HG03159 (cell line): ENCODE results near the gene LRRC45.

Source experiments
- ATAC-seq: cut with Tn5 transposase; IDR thresholded peaks from one replicate; pipeline ENCODE4 v1.9.1; 2021; ENCODE audit warnings: mild to moderate bottlenecking, moderate library complexity; ENCODE audit not compliant: unreplicated experiment

Gene LRRC45

DNA sequence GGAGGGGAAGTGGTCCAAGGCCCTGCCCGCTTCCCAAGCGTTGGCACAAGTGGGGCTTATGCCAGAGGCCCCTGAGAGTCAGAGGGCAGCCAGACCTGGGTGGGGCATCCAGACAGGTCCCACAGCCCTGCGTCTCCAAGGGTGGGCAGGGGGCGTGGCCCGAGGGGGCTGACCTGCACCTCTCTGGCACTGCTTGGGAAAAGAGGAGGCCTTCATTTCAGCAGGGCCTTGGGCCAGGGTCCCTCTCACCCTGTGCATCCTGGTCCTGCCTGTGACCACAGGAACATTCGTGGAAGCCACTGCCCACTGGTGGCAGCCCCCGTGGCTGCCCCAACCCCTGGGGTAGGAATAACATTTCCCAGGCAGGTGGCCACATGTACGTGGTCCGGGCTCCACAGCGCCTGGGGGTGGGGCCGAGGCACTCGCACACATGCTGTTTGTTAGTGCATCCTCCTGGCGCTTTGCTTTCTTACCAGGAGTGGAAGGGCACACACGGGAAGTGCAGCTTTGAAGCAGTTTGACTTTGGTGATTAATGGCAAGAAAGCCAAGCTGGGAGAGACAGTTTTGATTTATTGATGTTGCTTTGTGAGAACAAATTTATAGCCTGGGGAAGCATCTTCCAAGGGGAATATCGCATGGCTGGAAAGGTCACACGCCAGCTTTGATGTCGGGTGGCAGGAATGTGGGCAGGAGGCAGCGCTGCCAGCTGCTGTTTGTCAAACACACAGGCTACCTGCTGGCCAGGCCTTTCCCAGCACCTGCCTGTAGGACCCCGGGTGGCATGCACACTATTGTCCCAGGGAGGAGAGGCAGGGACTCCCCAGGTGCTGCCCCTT lies 4.7 kb upstream of the LRRC45 start:
- no peak for ATAC-seq

DNA sequence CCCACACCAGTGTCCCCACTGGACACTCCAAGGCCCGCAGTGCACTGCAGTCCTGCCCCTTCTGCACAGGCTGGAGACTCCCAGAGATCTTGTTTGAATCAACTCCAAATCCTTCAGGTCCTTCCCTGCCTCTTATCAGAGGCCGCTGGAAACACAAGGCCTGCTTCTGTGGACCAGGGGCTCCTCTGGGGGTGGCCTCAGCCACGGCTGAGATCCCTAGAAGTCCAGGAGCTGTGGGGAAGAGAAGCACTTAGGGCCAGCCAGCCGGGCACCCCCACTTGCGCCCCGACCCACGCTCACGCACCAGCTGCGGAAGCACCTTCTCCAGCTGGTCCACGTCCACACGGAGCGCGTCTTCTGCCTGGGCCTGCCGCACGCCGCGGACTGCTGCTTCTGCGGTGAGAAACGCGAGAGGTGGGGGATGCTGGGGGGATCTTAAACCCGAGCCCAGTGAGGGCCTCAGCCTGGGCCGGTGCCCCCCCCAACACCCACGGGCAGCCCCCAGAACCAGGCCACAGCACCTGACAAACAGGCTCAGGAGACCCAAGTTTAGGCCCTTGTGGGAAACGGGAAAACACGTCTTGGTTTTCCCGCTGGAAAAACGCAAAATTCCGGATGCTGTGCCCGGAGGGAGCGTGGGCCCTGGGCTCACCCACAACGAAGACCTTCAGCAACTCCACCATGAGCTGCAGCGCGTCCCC lies 4.0 kb upstream of the LRRC45 start:
- ATAC-seq: no peak

GRCh38 chr17:82019690-82020571 lies 3.2 kb upstream of the LRRC45 start:
- no peak for ATAC-seq

DNA sequence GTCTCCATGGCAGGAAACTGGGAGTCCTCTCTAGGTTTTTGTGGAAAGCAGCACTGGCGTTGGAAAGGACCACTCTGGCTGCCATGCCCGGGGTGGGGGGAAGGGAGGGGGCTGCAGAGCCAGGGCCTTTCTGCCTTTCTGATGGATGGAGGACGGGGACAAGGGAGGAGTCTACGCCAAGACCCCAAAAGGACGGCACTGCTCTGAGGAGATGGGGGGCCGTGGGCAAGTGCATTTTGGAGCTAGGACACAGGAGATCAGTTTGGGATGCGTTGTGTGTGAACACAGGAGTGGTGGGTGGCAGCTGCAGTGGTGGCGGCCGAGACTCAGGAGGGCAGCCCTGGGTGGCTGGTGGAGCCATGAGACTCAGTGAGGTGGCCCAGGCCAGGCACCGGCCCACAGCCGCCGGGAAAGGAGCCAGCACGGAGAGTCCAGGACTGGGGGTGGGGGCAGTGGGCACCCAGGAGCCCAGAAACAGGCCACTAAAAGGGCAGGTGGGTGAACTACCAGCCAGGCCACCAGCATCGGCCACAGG lies 2.5 kb upstream of the LRRC45 start:
- ATAC-seq: no peak

- ATAC-seq: no peak
Measured at GRCh38 chr17:82021107-82021899, 1.8 kb upstream of the LRRC45 start.

GRCh38 chr17:82021900-82022309 lies 1.2 kb upstream of the LRRC45 start:
- no peak for ATAC-seq

DNA sequence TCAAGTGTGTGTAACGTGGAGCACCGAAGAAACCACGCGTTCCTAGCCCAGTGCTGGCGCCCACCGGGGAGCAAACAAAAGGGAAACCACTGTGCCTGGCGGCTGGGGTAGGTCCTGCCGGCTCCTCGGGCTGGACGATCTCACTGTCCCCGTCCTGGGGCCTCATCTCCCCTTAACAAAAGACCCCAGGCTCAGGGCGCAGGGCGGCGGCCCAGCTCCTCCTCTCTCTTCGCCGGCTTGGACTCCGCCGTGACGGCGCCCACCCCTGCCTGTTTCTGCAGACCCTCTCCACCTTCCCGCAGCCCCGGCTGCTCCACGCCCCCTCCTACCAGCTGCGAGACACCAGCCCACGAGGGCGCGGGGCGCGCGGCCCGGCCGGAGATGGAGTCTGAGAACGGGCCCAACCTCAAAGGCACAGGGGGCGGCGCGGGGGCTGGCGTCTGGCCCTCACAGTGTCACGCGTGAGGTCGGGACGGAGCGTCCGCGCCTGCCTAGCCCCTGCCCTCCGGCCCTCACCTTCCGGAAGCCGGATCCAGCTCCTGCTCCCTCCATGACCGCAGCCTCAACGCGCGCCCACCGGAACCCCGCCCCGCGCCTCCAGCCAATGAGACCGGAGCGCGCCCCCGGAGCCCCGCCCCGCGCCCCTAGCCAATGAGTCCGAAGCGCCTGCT lies 660 bp upstream of the LRRC45 start, which contains the start of gene CENPX:
TSS of gene CENPX (minus strand) at position 569 of the 671 bp plus-strand sequence. CDS start at position 552, 17 bp downstream.
- ATAC-seq: no peak

DNA sequence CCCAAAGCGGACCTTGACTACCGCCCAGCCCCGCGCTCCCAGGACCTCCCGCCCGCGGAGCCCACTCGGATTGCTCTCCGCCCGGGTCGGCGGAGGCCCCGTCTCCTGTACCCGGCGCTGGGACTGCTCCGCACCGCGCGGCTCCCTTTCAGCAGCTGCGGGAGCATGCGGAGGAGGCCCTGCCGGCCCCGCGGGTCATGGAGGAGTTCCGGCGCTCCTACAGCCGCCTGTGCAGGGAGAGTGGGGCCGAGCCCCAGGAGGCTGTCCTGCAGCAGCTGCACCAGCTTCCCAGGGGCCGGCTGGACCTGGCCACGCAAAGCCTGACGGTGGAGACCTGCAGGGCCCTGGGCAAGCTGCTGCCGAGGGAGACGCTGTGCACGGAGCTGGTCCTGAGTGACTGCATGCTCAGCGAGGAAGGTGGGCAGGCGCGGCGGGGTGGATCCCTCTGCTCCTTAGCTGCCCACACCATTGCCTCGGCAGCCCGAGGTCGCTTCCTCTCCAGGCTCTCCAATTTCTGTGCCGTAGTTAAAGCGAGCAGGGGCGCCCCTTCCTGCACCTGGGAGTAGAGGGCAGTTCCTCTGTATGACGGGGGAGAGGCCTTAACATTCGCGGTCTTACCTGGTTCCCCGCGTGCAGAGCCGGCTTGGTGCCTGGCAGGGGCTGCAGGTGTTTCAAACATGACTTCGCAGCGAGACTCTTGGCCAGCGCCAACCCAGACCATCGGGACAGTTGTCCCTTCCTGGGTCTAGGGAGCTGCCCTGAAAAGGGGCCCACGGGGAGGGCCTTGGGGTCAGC lies 539 bp downstream of the LRRC45 start:
- peak; percentile 1 for ATAC-seq

- no peak for ATAC-seq
Measured at GRCh38 chr17:82024859-82025258, 1.8 kb downstream of the LRRC45 start.

DNA sequence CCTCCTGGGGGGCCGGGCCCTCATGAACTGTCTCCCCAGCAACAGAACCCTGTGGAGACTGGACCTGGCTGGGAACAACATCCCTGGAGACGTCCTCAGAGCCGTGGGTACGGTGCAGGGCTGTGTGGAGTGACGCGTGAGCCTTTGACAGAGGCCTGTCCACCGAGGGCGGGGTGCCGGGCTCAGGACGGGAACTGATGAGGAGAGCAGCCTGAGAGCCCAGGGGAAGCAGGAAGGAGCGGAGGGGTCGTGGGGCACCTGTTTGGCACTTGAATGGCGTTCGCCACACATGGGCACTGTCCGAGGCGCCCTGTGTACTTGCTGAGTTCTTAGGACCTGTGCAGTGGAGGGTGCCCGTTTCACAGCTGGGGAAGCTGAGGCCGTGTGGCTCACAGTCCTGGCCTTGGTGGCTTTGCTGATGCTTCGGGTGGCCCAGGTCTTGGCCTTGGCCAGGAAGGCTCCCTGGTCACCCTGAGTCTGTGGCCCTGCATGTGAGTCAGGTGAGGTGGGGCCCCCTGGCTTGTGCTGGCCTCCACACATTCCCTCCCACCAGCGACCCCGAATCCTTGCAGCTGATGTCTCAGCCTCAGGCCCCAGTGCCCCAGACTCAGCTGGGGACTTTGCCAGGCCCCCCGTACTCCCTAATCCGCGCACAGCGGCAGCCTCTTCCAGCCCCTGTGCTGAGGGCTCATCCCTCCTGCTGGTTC lies 2.4 kb downstream of the LRRC45 start:
- ATAC-seq: no peak

DNA sequence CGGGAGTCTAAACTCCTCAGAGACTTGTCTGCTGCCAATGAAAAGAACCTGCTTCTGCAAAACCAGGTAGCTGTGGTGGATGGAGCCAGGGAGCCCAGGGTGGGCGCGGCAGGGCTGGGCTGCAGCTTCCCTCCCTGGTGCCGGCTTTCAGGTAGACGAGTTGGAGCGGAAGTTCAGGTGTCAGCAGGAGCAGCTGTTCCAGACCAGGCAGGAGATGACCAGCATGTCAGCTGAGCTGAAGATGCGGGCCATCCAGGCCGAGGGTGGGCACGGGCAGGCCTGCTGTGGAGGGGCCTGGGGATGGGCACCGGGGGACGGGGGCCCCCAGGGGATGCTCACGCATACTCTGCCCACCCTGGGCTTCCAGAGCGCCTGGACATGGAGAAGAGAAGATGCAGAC lies 5.1 kb downstream of the LRRC45 start:
- ATAC-seq: no peak

GRCh38 chr17:82028966-82029365 lies 5.9 kb downstream of the LRRC45 start:
- ATAC-seq: no peak

GRCh38 chr17:82029391-82029790 lies 6.3 kb downstream of the LRRC45 start:
- ATAC-seq: no peak

DNA sequence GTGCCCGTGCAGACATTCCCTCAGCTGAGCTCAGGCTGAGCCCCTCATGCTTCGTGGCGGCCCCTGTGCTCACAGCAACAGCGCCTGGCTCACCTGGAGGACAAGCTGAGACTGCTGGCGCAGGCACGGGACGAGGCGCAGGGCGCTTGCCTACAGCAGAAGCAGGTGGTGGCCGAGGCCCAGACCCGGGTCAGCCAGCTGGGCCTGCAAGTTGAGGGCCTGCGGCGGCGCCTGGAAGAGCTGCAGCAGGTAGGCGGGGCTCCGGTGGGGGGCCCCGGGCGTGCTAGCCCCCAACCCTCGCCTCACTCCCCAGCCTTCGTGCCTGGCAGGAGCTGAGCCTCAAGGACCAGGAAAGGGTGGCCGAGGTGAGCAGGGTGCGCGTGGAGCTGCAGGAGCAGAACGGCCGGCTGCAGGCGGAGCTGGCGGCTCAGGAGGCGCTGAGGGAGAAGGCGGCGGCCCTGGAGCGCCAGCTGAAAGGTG lies 6.9 kb downstream of the LRRC45 start:
- ATAC-seq: no peak

- no peak for ATAC-seq
Measured at GRCh38 chr17:82030470-82031302, 7.6 kb downstream of the LRRC45 start.

DNA sequence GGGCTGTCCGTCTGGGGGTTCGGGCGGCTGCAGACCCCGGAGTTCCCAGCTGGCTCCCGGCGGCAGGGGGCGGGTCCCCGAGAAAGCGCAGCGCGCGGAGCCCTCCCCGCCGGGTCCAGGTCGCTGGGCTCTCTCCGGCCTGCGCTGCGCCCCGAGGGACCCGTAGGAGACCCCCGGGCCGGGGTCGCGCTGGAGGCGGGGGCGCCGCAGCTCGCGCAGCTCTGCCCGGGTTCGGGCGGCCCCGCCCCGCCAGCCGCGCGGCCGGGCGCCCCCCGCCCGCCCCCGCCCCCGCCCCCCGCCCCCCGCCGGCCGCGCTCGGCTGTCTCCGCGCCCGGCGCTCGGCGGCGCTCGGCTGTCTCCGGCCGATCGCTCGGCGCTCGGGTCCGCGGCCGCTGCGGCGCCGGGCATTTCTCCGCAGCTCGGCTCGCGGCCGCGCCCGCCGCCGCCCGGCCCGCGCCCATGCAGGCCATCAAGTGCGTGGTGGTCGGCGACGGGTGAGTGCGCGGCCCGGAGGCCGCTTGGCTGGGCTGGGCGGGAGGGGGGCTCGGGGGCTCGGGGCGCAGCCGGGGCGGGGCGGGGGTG lies 8.3 kb downstream of the LRRC45 start, which contains the start of gene RAC3:
TSS of gene RAC3 (plus strand) at position 376 of the 582 bp plus-strand sequence. CDS start at position 460, 84 bp downstream.
- ATAC-seq: no peak
